ENCODE data around the gene GPR78.

GPR78 gene

DNA sequence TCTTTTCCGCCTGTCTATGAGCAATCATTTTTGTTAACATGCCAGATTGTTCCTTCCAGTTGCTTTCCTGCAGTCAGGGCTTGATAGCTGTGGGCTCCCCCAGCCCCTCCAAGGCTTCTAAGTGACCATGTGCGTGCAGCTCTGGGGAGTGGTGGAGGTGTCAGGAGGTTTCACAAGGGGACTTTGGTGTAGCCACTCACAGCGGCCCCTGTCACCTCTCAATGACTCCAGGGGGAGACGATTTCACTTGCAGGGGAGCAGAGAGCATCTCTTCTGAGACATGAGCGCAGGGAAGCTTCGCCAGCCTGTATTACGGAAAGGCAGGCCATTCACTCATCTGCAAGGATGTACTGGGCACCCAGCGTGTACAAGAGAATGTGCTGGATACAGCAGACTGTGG, 3.1 kb upstream of the GPR78 start:
- no peak overlapping the region for H3K4me3 ChIP-seq (ENCODE audit: control insufficient read depth in 1 of 7, extremely low read depth in 1 of 7, insufficient read depth in 4 of 7, low read depth in 2 of 7, low read length in 6 of 7)
- ChIA-PET CTCF (interaction anchor here (1.1 kb wide), 1 partner anchor 9 kb away, joined by 4 read pairs; no protein-coding TSS in a partner anchor), POLR2A (no interaction called here)
- H3K4me1 ChIP-seq (ENCODE audit: control extremely low read depth in 1 of 4, control insufficient read depth in 4 of 4, insufficient read depth in 4 of 4, low read length in 3 of 4): no peaks in the 10 kb centered on the region
- H3K9me3 ChIP-seq (ENCODE audit: control extremely low read depth in 1 of 5, control insufficient read depth in 4 of 5, insufficient read depth in 2 of 5, low read depth in 1 of 5, low read length in 4 of 5): peaks cover 0 to 5% (median 0%) of the 10 kb centered on the region in 5 experiments
- no peak overlapping the region for H3K27ac ChIP-seq (ENCODE audit: insufficient read depth in 1 of 2, low read depth in 1 of 2, low read length in 2 of 2, poor library complexity in 1 of 2, severe bottlenecking in 2 of 2)
- no peaks in the 10 kb centered on the region for H3K36me3 ChIP-seq (ENCODE audit: control insufficient read depth in 4 of 4, insufficient read depth in 4 of 4, low read length in 3 of 4)
- H3K27me3 ChIP-seq (replicated peaks in 2 of 5; ENCODE audit: control insufficient read depth in 4 of 5, insufficient read depth in 5 of 5, low read length in 4 of 5): peaks cover 0 to 61% (median 12%) of the 10 kb centered on the region in 5 experiments
- 71% methylated on average over 6 of the region's 8 CpGs for WGBS (ENCODE audit: insufficient coverage)
- no peak for DNase-seq

- CTCF ChIA-PET: interaction anchor here (1.1 kb wide), 1 partner anchor 10 kb away, joined by 4 read pairs; no protein-coding TSS in a partner anchor
- no peak for DNase-seq
- POLR2A ChIA-PET: no interaction called here
- Histone ChIP-seq H3K9me3 (ENCODE audit: control extremely low read depth in 1 of 5, control insufficient read depth in 4 of 5, insufficient read depth in 2 of 5, low read depth in 1 of 5, low read length in 4 of 5) (peaks cover 0 to 5% (median 0%) of the 10 kb centered on the region in 5 experiments), H3K4me1 (ENCODE audit: control extremely low read depth in 1 of 4, control insufficient read depth in 4 of 4, insufficient read depth in 4 of 4, low read length in 3 of 4) (no peaks in the 10 kb centered on the region), H3K27me3 (replicated peaks in 2 of 5; ENCODE audit: control insufficient read depth in 4 of 5, insufficient read depth in 5 of 5, low read length in 4 of 5) (peaks cover 0 to 68% (median 12%) of the 10 kb centered on the region in 5 experiments), H3K36me3 (ENCODE audit: control insufficient read depth in 4 of 4, insufficient read depth in 4 of 4, low read length in 3 of 4) (no peaks in the 10 kb centered on the region), H3K27ac (ENCODE audit: insufficient read depth in 1 of 2, low read depth in 1 of 2, low read length in 2 of 2, poor library complexity in 1 of 2, severe bottlenecking in 2 of 2) (no peak overlapping the region), H3K4me3 (ENCODE audit: control insufficient read depth in 1 of 7, extremely low read depth in 1 of 7, insufficient read depth in 4 of 7, low read depth in 2 of 7, low read length in 6 of 7) (no peak overlapping the region)
- WGBS (ENCODE audit: insufficient coverage): 77% methylated on average over 2 of the region's 4 CpGs
These were observed 2.2 kb upstream of the GPR78 start for GRCh38 chr4:8577972-8578371.

GRCh38 chr4:8578717-8579116, 1.5 kb upstream of the GPR78 start:
- H3K27ac ChIP-seq (ENCODE audit: insufficient read depth in 1 of 2, low read depth in 1 of 2, low read length in 2 of 2, poor library complexity in 1 of 2, severe bottlenecking in 2 of 2): no peak overlapping the region
- 92% methylated on average over 2 of the region's 3 CpGs for WGBS (ENCODE audit: insufficient coverage)
- H3K9me3 ChIP-seq (ENCODE audit: control extremely low read depth in 1 of 5, control insufficient read depth in 4 of 5, insufficient read depth in 2 of 5, low read depth in 1 of 5, low read length in 4 of 5): peaks cover 0 to 5% (median 0%) of the 10 kb centered on the region in 5 experiments
- ChIA-PET POLR2A (no interaction called here), CTCF (no interaction called here)
- H3K4me3 ChIP-seq (ENCODE audit: control insufficient read depth in 1 of 7, extremely low read depth in 1 of 7, insufficient read depth in 4 of 7, low read depth in 2 of 7, low read length in 6 of 7): no peak overlapping the region
- no peaks in the 10 kb centered on the region for H3K36me3 ChIP-seq (ENCODE audit: control insufficient read depth in 4 of 4, insufficient read depth in 4 of 4, low read length in 3 of 4)
- H3K4me1 ChIP-seq (ENCODE audit: control extremely low read depth in 1 of 4, control insufficient read depth in 4 of 4, insufficient read depth in 4 of 4, low read length in 3 of 4): no peaks in the 10 kb centered on the region
- H3K27me3 ChIP-seq (replicated peaks in 2 of 5; ENCODE audit: control insufficient read depth in 4 of 5, insufficient read depth in 5 of 5, low read length in 4 of 5): peaks cover 0 to 74% (median 13%) of the 10 kb centered on the region in 5 experiments
- DNase-seq: no peak

DNA sequence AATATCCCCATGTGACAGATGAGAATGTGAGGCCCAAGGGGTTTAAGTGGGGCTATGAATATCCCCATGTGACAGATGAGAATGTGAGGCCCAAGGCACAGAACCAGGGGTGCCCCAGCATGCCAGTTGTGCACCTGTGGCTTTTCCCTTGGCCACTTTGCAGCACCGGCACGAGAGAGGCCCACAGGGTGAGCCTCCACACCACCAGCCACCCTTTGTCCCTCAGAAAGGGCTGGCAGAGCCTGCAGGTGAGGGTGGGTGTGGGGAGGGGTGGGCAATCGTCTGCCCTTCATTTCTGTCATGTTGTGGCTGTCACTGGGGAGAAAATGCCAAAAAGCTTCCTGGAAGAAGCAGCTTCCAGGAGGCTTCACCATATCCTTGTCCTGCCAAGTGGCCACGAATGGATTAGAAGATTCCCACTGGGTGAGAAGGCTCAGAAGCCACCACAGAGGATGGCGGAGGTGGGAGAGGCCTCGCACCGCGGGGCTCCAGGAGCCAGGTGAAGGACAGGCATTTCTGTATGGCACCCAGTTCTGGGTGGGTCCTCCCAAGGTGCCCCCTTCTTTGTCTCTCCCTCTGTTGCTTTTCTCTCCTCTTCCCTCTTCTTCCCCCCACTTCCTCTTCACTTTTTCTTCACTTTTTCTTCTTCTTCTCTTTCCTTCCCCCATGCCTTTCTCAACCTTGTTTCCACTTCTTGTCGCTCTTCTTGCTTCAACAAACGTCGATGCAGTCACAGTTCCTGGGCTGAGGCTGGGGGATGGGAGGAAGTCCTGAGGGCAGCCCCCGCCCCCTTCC, 469 bp upstream of the GPR78 start:
- Histone ChIP-seq H3K27ac (ENCODE audit: insufficient read depth in 1 of 2, low read depth in 1 of 2, low read length in 2 of 2, poor library complexity in 1 of 2, severe bottlenecking in 2 of 2) (no peak overlapping the region), H3K9me3 (ENCODE audit: control extremely low read depth in 1 of 5, control insufficient read depth in 4 of 5, insufficient read depth in 2 of 5, low read depth in 1 of 5, low read length in 4 of 5) (peaks cover 0 to 5% (median 0%) of the 10 kb centered on the region in 5 experiments), H3K4me3 (ENCODE audit: control insufficient read depth in 1 of 7, extremely low read depth in 1 of 7, insufficient read depth in 4 of 7, low read depth in 2 of 7, low read length in 6 of 7) (no peak overlapping the region), H3K36me3 (ENCODE audit: control insufficient read depth in 4 of 4, insufficient read depth in 4 of 4, low read length in 3 of 4) (no peaks in the 10 kb centered on the region), H3K4me1 (ENCODE audit: control extremely low read depth in 1 of 4, control insufficient read depth in 4 of 4, insufficient read depth in 4 of 4, low read length in 3 of 4) (no peaks in the 10 kb centered on the region), H3K27me3 (replicated peaks in 2 of 5; ENCODE audit: control insufficient read depth in 4 of 5, insufficient read depth in 5 of 5, low read length in 4 of 5) (peaks cover 0 to 82% (median 16%) of the 10 kb centered on the region in 5 experiments)
- POLR2A ChIA-PET: no interaction called here
- no peak for DNase-seq
- CTCF ChIA-PET: interaction anchor here (0.6 kb wide), 1 partner anchor 1373 kb away, joined by 3 read pairs; no protein-coding TSS in a partner anchor
- WGBS (ENCODE audit: insufficient coverage): 26% methylated on average over 5 of the region's 12 CpGs

DNA sequence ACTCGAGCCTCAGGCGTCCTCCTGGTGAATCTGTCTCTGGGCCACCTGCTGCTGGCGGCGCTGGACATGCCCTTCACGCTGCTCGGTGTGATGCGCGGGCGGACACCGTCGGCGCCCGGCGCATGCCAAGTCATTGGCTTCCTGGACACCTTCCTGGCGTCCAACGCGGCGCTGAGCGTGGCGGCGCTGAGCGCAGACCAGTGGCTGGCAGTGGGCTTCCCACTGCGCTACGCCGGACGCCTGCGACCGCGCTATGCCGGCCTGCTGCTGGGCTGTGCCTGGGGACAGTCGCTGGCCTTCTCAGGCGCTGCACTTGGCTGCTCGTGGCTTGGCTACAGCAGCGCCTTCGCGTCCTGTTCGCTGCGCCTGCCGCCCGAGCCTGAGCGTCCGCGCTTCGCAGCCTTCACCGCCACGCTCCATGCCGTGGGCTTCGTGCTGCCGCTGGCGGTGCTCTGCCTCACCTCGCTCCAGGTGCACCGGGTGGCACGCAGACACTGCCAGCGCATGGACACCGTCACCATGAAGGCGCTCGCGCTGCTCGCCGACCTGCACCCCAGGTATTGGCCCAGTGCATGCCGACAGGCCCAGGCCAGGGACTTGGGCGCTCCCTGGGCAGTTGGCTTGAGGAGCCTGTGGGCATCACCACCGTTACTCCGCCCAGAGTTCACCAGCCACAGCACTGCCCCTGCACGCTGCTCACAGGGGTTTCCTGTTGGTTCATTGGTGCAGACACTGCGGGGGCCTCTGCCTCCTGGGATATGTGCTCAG, 1.1 kb downstream of the GPR78 start:
- H3K27me3 ChIP-seq (replicated peaks in 2 of 5; ENCODE audit: control insufficient read depth in 4 of 5, insufficient read depth in 5 of 5, low read length in 4 of 5): peaks cover 0 to 87% (median 16%) of the 10 kb centered on the region in 5 experiments
- H3K27ac ChIP-seq (ENCODE audit: insufficient read depth in 1 of 2, low read depth in 1 of 2, low read length in 2 of 2, poor library complexity in 1 of 2, severe bottlenecking in 2 of 2): no peak overlapping the region
- H3K4me3 ChIP-seq (ENCODE audit: control insufficient read depth in 1 of 7, extremely low read depth in 1 of 7, insufficient read depth in 4 of 7, low read depth in 2 of 7, low read length in 6 of 7): no peak overlapping the region
- no peaks in the 10 kb centered on the region for H3K4me1 ChIP-seq (ENCODE audit: control extremely low read depth in 1 of 4, control insufficient read depth in 4 of 4, insufficient read depth in 4 of 4, low read length in 3 of 4)
- DNase-seq: no peak
- CTCF ChIA-PET: no interaction called here
- peaks cover 0 to 5% (median 0%) of the 10 kb centered on the region in 5 experiments for H3K9me3 ChIP-seq (ENCODE audit: control extremely low read depth in 1 of 5, control insufficient read depth in 4 of 5, insufficient read depth in 2 of 5, low read depth in 1 of 5, low read length in 4 of 5)
- WGBS (ENCODE audit: insufficient coverage): 49% methylated on average over 66 of the region's 66 CpGs
- no peaks in the 10 kb centered on the region for H3K36me3 ChIP-seq (ENCODE audit: control insufficient read depth in 4 of 4, insufficient read depth in 4 of 4, low read length in 3 of 4)
- POLR2A ChIA-PET: no interaction called here

DNA sequence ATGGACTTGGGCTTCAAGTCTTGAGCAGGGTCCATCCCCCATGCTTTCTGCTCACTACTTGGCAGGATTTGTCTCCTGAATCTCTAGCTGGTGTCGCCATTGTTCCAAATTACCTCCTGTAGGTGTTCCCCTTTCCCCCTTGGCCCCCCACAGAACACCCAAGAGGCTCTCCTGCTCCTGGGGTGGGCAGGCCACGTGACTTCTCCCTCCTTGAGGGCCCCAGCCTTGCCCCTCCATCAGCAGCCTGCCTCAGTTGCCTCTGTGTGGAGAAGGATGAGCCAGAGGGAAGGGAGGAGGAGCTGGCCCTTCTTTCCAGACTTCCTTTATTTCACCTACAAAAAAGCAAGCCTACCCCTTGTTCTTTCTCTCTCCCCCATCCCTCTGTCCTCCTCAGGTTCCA, 1.8 kb downstream of the GPR78 start:
- Histone ChIP-seq H3K4me1 (ENCODE audit: control extremely low read depth in 1 of 4, control insufficient read depth in 4 of 4, insufficient read depth in 4 of 4, low read length in 3 of 4) (no peaks in the 10 kb centered on the region), H3K36me3 (ENCODE audit: control insufficient read depth in 4 of 4, insufficient read depth in 4 of 4, low read length in 3 of 4) (no peaks in the 10 kb centered on the region), H3K9me3 (ENCODE audit: control extremely low read depth in 1 of 5, control insufficient read depth in 4 of 5, insufficient read depth in 2 of 5, low read depth in 1 of 5, low read length in 4 of 5) (peaks cover 0 to 5% (median 0%) of the 10 kb centered on the region in 5 experiments), H3K27ac (ENCODE audit: insufficient read depth in 1 of 2, low read depth in 1 of 2, low read length in 2 of 2, poor library complexity in 1 of 2, severe bottlenecking in 2 of 2) (no peak overlapping the region), H3K27me3 (replicated peaks in 2 of 5; ENCODE audit: control insufficient read depth in 4 of 5, insufficient read depth in 5 of 5, low read length in 4 of 5) (peaks cover 0 to 89% (median 19%) of the 10 kb centered on the region in 5 experiments), H3K4me3 (ENCODE audit: control insufficient read depth in 1 of 7, extremely low read depth in 1 of 7, insufficient read depth in 4 of 7, low read depth in 2 of 7, low read length in 6 of 7) (no peak overlapping the region)
- 75% methylated on average over 2 of the region's 2 CpGs for WGBS (ENCODE audit: insufficient coverage)
- POLR2A ChIA-PET: no interaction called here
- DNase-seq: no peak
- CTCF ChIA-PET: no interaction called here

GRCh38 chr4:8582436-8582835, 2.2 kb downstream of the GPR78 start:
- WGBS (ENCODE audit: insufficient coverage): 98% methylated on average over 10 of the region's 12 CpGs
- ChIA-PET CTCF (no interaction called here), POLR2A (no interaction called here)
- H3K27ac ChIP-seq (ENCODE audit: insufficient read depth in 1 of 2, low read depth in 1 of 2, low read length in 2 of 2, poor library complexity in 1 of 2, severe bottlenecking in 2 of 2): no peak overlapping the region
- peaks cover 0 to 89% (median 20%) of the 10 kb centered on the region in 5 experiments for H3K27me3 ChIP-seq (replicated peaks in 2 of 5; ENCODE audit: control insufficient read depth in 4 of 5, insufficient read depth in 5 of 5, low read length in 4 of 5)
- no peaks in the 10 kb centered on the region for H3K36me3 ChIP-seq (ENCODE audit: control insufficient read depth in 4 of 4, insufficient read depth in 4 of 4, low read length in 3 of 4)
- H3K4me1 ChIP-seq (ENCODE audit: control extremely low read depth in 1 of 4, control insufficient read depth in 4 of 4, insufficient read depth in 4 of 4, low read length in 3 of 4): no peaks in the 10 kb centered on the region
- peaks cover 0 to 5% (median 0%) of the 10 kb centered on the region in 5 experiments for H3K9me3 ChIP-seq (ENCODE audit: control extremely low read depth in 1 of 5, control insufficient read depth in 4 of 5, insufficient read depth in 2 of 5, low read depth in 1 of 5, low read length in 4 of 5)
- no peak for DNase-seq
- H3K4me3 ChIP-seq (ENCODE audit: control insufficient read depth in 1 of 7, extremely low read depth in 1 of 7, insufficient read depth in 4 of 7, low read depth in 2 of 7, low read length in 6 of 7): no peak overlapping the region
